ENCODE results near the gene WDR27.
"Not testable (repeated sequence)": the region's sequence is repeated elsewhere in the genome, so short reads cannot be mapped to it uniquely, and the experiment has no call there.

Gene WDR27

GRCh38 chr6:169661391-169661756 lies 40.5 kb downstream of the WDR27 start:
- DNase-seq (ENCODE audit: low read depth in 2 of 2) = no peak

GRCh38 chr6:169660751-169661390 lies 41.0 kb downstream of the WDR27 start:
- no peak for DNase-seq (ENCODE audit: low read depth in 2 of 2)

- no peak for DNase-seq (ENCODE audit: low read depth in 2 of 2)
These were observed 41.8 kb downstream of the WDR27 start for GRCh38 chr6:169659820-169660610.

- no peak for DNase-seq (ENCODE audit: low read depth in 2 of 2)
These were observed 44.6 kb downstream of the WDR27 start for GRCh38 chr6:169657284-169657610.

- DNase-seq (ENCODE audit: low read depth in 2 of 2) = no peak
These were observed 45.1 kb downstream of the WDR27 start for GRCh38 chr6:169656546-169657283.

- DNase-seq (ENCODE audit: low read depth in 2 of 2) = peak; percentile 33 to 39
These were observed 47.0 kb downstream of the WDR27 start for GRCh38 chr6:169654598-169655391.

GRCh38 chr6:169653691-169654090 lies 48.1 kb downstream of the WDR27 start:
- no peak for DNase-seq (ENCODE audit: low read depth in 2 of 2)

GRCh38 chr6:169652896-169653295 lies 48.9 kb downstream of the WDR27 start:
- no peak for DNase-seq (ENCODE audit: low read depth in 2 of 2)

- no peak for DNase-seq (ENCODE audit: low read depth in 2 of 2)
These were observed 50.3 kb downstream of the WDR27 start for GRCh38 chr6:169651498-169651897.

GRCh38 chr6:169650959-169651292 lies 50.9 kb downstream of the WDR27 start:
- no peak for DNase-seq (ENCODE audit: low read depth in 2 of 2)

- no peak for DNase-seq (ENCODE audit: low read depth in 2 of 2)
These were observed 51.4 kb downstream of the WDR27 start for GRCh38 chr6:169650241-169650958.

GRCh38 chr6:169648617-169649016 lies 53.2 kb downstream of the WDR27 start:
- no peak for DNase-seq (ENCODE audit: low read depth in 2 of 2)

- DNase-seq (ENCODE audit: low read depth in 2 of 2) = no peak
These were observed 53.7 kb downstream of the WDR27 start for GRCh38 chr6:169648092-169648491.

- no peak for DNase-seq (ENCODE audit: low read depth in 2 of 2)
These were observed 54.2 kb downstream of the WDR27 start for GRCh38 chr6:169647637-169648036.

GRCh38 chr6:169646906-169647567 lies 54.8 kb downstream of the WDR27 start:
- DNase-seq (ENCODE audit: low read depth in 2 of 2) = no peak

- DNase-seq (ENCODE audit: low read depth in 2 of 2) = not testable (repeated sequence)
These were observed 56.4 kb downstream of the WDR27 start for GRCh38 chr6:169645459-169645858.

GRCh38 chr6:169643521-169643920 lies 58.3 kb downstream of the WDR27 start:
- no peak for DNase-seq (ENCODE audit: low read depth in 2 of 2)

GRCh38 chr6:169642455-169642854 lies 59.4 kb downstream of the WDR27 start:
- no peak for DNase-seq (ENCODE audit: low read depth in 2 of 2)

GRCh38 chr6:169641461-169642085 lies 60.3 kb downstream of the WDR27 start:
- DNase-seq (ENCODE audit: low read depth in 2 of 2) = no peak

- DNase-seq (ENCODE audit: low read depth in 2 of 2) = no peak
These were observed 60.8 kb downstream of the WDR27 start for GRCh38 chr6:169640983-169641382.

All from stimulated activated CD8-positive, alpha-beta memory T cell treated with anti-CD3 and anti-CD28 coated beads, Interleukin-2, amount 100 ng/mL, for 48 hours (primary cell).